Left colon (tissue), 2 donors: ENCODE data around the gene CXCL9. TPM values are rescaled to one million over a fixed set of nuclear protein-coding genes. Genes with fewer than 3 reads are reported as not detected.
A peak's percentile ranks its signal among the peaks of the same experiment; 100 is the strongest.
"Not testable (repeated sequence)": the region's sequence is repeated elsewhere in the genome, so short reads cannot be mapped to it uniquely, and the experiment has no call there.

Experiments used
- ATAC-seq: fragments of 200-7000 bp; cut with Tn5 transposase; one replicate; pipeline ENCODE4 v1.9.1; 2020; ENCODE audit warnings: mild to moderate bottlenecking, moderate library complexity
- DNase-seq, 2 donors: peaks; one replicate each; pipeline ENCODE4 v3.0.0-alpha.2; 2020
- intact Hi-C, 2 donors: fragments of 100-400 bp; cut with DNase I in 1 of 2; cut with micrococcal nuclease in 1 of 2; formaldehyde crosslinking; loops; one replicate each; pipeline versions ENCODE4 v1.11.2 to v1.14.0; 2022; cut with DNase I, micrococcal nuclease
- long read RNA-seq: library from polyadenylated mRNA; unstranded; transcript quantifications from one replicate; pipeline ENCODE4 v2.0.0, GENCODE V29; 2021
- total RNA-seq, 2 donors: library from RNA; stranded (reverse); fragmentation: NEBNext Ultra II Directional; extraction: Animal tissue kit (Norgen Biotek cat#: 25700); gene quantifications; one replicate each; pipeline ENCODE4 v1.2.1, GENCODE V29; 2021
- donor health status: DM: no; HTN: no; CAD: no.
- donor health status: DM: yes; HTN: yes; CAD: no.

CXCL9 gene
- 1 to 10 TPM; 1.1 to 1.3 TPM for total RNA-seq
- long read RNA-seq: 0 reads

- ATAC-seq (peak; percentile 89), DNase-seq (no peak)
- intact Hi-C loops: no loop called here
These were observed at the start of gene CXCL9 for GRCh38 chr4:76007089-76007862. CXCL9 (minus strand) TSS chr4:76007509; CDS start chr4:76007449, 60 bp downstream.

- no peak for ATAC-seq
- intact Hi-C loops: no loop called here
- DNase-seq: no peak
These were observed 48.1 kb upstream of the CXCL9 start for GRCh38 chr4:76055421-76055820.

GRCh38 chr4:76055016-76055415 is 47.7 kb upstream of the CXCL9 start:
- DNase-seq (no peak), ATAC-seq (peak; percentile 87)
- intact Hi-C loops: no loop called here

- DNase-seq (no peak), ATAC-seq (peak; percentile 61)
- intact Hi-C loops: no loop called here
These were observed 46.4 kb upstream of the CXCL9 start for GRCh38 chr4:76053730-76054129.

GRCh38 chr4:76050560-76051050 is 43.3 kb upstream of the CXCL9 start:
- intact Hi-C loops, ATAC-seq, DNase-seq: not testable (repeated sequence)

- ATAC-seq, DNase-seq, intact Hi-C loops: not testable (repeated sequence)
These were observed 42.6 kb upstream of the CXCL9 start for GRCh38 chr4:76049860-76050416.

GRCh38 chr4:76044686-76045085 is 37.4 kb upstream of the CXCL9 start:
- DNase-seq, ATAC-seq, intact Hi-C loops: not testable (repeated sequence)

- DNase-seq, ATAC-seq, intact Hi-C loops: not testable (repeated sequence)
These were observed 36.0 kb upstream of the CXCL9 start for GRCh38 chr4:76043306-76043705.

- ATAC-seq, intact Hi-C loops, DNase-seq: not testable (repeated sequence)
These were observed 35.1 kb upstream of the CXCL9 start for GRCh38 chr4:76042241-76042998.

GRCh38 chr4:76036855-76037254 is 29.5 kb upstream of the CXCL9 start:
- no peak for ATAC-seq
- DNase-seq: no peak
- intact Hi-C loops: no loop called here

- DNase-seq (no peak), ATAC-seq (peak; percentile 65)
- intact Hi-C loops: no loop called here
These were observed 28.6 kb upstream of the CXCL9 start, which contains the start of gene CXCL11 for GRCh38 chr4:76035799-76036380. CXCL11 (minus strand) TSS chr4:76036070; CDS start chr4:76035987, 83 bp downstream.

- ATAC-seq: no peak
- intact Hi-C loops: no loop called here
- no peak for DNase-seq
These were observed 27.8 kb upstream of the CXCL9 start for GRCh38 chr4:76035141-76035540.

GRCh38 chr4:76029300-76029699 is 22.0 kb upstream of the CXCL9 start:
- DNase-seq (no peak), ATAC-seq (no peak)
- intact Hi-C loops: no loop called here

GRCh38 chr4:76028350-76028765 is 21.0 kb upstream of the CXCL9 start:
- ATAC-seq: peak; percentile 74
- intact Hi-C loops: no loop called here

GRCh38 chr4:76024065-76024464 is 16.8 kb upstream of the CXCL9 start:
- DNase-seq (no peak), ATAC-seq (no peak)
- intact Hi-C loops: no loop called here

More at GRCh38 chr4:76028350-76028765, 21.0 kb upstream of the CXCL9 start:
- no peak for DNase-seq

GRCh38 chr4:76023389-76023788 is 16.1 kb upstream of the CXCL9 start, which contains the start of gene CXCL10:
CXCL10 (minus strand) TSS chr4:76023497; CDS start chr4:76023431, 66 bp downstream.
- ATAC-seq (no peak), DNase-seq (no peak)
- intact Hi-C loops: no loop called here

- no peak for DNase-seq
- intact Hi-C loops: no loop called here
- ATAC-seq: no peak
These were observed 15.4 kb upstream of the CXCL9 start for GRCh38 chr4:76022677-76023076.

- ATAC-seq (no peak), DNase-seq (no peak)
- intact Hi-C loops: no loop called here
These were observed 14.7 kb upstream of the CXCL9 start for GRCh38 chr4:76022031-76022430.
